GM23338 (cell line): ENCODE results near the gene CALY. TPM values are rescaled to one million over a fixed set of nuclear protein-coding genes. Genes with fewer than 3 reads are reported as not detected.

ENCODE experiments used
- EZH2phosphoT487 ChIP-seq: fragments of 200-600 bp; sonication (generic); IDR thresholded peaks from one replicate; pipeline ENCODE4 v1.8.1; 2018; ENCODE audit warnings: antibody characterized with exemption; ENCODE audit not compliant: unreplicated experiment
- NANOG ChIP-seq: IDR thresholded peaks from 2 replicates; pipeline ENCODE4 v1.6.1; 2016; ENCODE audit warnings: antibody characterized with exemption, borderline replicate concordance
- POLR2AphosphoS5 ChIP-seq: IDR thresholded peaks from 2 replicates; pipeline ENCODE4 v1.6.1; 2016; ENCODE audit warnings: antibody characterized with exemption, low read depth
- ZNF331 ChIP-seq: fragments of 250-450 bp; sonication (Bioruptor Pico); IDR thresholded peaks from 2 replicates; pipeline ENCODE4 v1.5.0; 2020; ENCODE audit warnings: low read depth, mild to moderate bottlenecking, moderate library complexity
- polyA plus RNA-seq: library from polyadenylated mRNA; unstranded; fragments of >200 nt; fragmentation: Nextera tagmentation; extraction: Ambion mirVana; gene quantifications from 2 replicates; pipeline ENCODE4 v1.2.1, GENCODE V29; 2016
- total RNA-seq: library from RNA; depleted of rRNA; stranded (reverse); fragments of >200 nt; shearing (Covaris generic); gene quantifications from 2 replicates; pipeline ENCODE4 v1.2.3, GENCODE V29; 2014
- TF ChIP-seq, protein P1 (sequence below): fragments of 250-450 bp; sonication (Bioruptor Pico); IDR thresholded peaks from 2 replicates; pipeline ENCODE4 v1.5.0; 2020; ENCODE audit warnings: mild to moderate bottlenecking, moderate library complexity
- TF ChIP-seq, protein P2 (sequence below): IDR thresholded peaks from 2 replicates; pipeline ENCODE4 v1.6.1; 2016; ENCODE audit warnings: antibody characterized with exemption
- TF ChIP-seq, protein P3 (sequence below), 2 experiments: fragments of 200-600 bp in 1 of 2; sonication (generic) in 1 of 2; conservative IDR thresholded peaks; 2 replicates each; pipeline versions ENCODE4 v1.5.1 to v1.6.1; 2016 to 2017; ENCODE audit warnings: antibody characterized with exemption in 2 of 2, low read depth in 2 of 2, mild to moderate bottlenecking in 2 of 2, moderate library complexity in 1 of 2

Gene CALY
- total and polyA plus RNA-seq, 2 experiments from 2014 or later: 1.0 to 8.0 TPM

DNA sequence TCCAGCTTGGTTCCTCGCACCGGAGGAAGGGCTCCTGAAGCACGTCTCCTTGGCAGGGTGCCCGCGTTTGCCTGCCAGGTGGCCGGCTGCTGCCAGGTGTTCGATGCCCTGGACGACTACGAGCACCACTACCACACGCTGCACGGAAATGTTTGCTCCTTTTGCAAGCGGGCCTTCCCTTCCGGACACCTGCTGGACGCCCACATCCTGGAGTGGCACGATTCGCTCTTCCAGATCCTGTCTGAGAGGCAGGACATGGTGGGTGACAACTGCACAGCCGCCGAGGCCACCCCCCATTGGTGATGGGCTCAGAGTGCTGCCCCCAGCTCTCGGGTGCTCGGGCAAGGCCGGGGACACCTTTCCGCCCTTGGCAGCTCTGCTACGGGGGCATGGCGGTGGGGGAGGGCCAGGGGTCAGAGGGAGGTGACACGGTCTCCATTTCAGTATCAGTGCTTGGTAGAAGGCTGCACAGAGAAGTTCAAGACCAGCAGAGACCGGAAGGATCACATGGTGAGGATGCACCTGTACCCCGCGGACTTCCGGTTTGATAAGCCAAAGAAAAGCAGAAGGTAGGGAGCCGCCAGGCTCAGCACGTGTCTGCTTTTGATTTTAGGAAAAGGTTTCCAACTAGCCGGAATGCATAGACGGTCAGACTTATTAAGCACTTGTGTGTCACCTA, 26.8 kb downstream of the CALY start (continued):
- TF ChIP-seq, protein P1, sequence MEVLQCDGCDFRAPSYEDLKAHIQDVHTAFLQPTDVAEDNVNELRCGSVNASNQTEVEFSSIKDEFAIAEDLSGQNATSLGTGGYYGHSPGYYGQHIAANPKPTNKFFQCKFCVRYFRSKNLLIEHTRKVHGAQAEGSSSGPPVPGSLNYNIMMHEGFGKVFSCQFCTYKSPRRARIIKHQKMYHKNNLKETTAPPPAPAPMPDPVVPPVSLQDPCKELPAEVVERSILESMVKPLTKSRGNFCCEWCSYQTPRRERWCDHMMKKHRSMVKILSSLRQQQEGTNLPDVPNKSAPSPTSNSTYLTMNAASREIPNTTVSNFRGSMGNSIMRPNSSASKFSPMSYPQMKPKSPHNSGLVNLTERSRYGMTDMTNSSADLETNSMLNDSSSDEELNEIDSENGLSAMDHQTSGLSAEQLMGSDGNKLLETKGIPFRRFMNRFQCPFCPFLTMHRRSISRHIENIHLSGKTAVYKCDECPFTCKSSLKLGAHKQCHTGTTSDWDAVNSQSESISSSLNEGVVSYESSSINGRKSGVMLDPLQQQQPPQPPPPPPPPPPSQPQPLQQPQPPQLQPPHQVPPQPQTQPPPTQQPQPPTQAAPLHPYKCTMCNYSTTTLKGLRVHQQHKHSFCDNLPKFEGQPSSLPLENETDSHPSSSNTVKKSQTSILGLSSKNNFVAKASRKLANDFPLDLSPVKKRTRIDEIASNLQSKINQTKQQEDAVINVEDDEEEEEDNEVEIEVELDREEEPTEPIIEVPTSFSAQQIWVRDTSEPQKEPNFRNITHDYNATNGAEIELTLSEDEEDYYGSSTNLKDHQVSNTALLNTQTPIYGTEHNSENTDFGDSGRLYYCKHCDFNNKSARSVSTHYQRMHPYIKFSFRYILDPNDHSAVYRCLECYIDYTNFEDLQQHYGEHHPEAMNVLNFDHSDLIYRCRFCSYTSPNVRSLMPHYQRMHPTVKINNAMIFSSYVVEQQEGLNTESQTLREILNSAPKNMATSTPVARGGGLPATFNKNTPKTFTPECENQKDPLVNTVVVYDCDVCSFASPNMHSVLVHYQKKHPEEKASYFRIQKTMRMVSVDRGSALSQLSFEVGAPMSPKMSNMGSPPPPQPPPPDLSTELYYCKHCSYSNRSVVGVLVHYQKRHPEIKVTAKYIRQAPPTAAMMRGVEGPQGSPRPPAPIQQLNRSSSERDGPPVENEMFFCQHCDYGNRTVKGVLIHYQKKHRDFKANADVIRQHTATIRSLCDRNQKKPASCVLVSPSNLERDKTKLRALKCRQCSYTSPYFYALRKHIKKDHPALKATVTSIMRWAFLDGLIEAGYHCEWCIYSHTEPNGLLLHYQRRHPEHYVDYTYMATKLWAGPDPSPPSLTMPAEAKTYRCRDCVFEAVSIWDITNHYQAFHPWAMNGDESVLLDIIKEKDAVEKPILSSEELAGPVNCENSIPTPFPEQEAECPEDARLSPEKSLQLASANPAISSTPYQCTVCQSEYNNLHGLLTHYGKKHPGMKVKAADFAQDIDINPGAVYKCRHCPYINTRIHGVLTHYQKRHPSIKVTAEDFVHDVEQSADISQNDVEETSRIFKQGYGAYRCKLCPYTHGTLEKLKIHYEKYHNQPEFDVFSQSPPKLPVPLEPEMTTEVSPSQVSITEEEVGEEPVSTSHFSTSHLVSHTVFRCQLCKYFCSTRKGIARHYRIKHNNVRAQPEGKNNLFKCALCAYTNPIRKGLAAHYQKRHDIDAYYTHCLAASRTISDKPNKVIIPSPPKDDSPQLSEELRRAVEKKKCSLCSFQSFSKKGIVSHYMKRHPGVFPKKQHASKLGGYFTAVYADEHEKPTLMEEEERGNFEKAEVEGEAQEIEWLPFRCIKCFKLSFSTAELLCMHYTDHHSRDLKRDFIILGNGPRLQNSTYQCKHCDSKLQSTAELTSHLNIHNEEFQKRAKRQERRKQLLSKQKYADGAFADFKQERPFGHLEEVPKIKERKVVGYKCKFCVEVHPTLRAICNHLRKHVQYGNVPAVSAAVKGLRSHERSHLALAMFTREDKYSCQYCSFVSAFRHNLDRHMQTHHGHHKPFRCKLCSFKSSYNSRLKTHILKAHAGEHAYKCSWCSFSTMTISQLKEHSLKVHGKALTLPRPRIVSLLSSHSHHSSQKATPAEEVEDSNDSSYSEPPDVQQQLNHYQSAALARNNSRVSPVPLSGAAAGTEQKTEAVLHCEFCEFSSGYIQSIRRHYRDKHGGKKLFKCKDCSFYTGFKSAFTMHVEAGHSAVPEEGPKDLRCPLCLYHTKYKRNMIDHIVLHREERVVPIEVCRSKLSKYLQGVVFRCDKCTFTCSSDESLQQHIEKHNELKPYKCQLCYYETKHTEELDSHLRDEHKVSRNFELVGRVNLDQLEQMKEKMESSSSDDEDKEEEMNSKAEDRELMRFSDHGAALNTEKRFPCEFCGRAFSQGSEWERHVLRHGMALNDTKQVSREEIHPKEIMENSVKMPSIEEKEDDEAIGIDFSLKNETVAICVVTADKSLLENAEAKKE (CRISPR knock-in tag): no peak
- TF ChIP-seq, protein P2, sequence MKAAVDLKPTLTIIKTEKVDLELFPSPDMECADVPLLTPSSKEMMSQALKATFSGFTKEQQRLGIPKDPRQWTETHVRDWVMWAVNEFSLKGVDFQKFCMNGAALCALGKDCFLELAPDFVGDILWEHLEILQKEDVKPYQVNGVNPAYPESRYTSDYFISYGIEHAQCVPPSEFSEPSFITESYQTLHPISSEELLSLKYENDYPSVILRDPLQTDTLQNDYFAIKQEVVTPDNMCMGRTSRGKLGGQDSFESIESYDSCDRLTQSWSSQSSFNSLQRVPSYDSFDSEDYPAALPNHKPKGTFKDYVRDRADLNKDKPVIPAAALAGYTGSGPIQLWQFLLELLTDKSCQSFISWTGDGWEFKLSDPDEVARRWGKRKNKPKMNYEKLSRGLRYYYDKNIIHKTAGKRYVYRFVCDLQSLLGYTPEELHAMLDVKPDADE: no peak
- TF ChIP-seq EZH2phosphoT487 (no peak), ZNF331 (CRISPR knock-in tag) (no peak), NANOG (no peak), POLR2AphosphoS5 (no peak)
- TF ChIP-seq, protein P3, sequence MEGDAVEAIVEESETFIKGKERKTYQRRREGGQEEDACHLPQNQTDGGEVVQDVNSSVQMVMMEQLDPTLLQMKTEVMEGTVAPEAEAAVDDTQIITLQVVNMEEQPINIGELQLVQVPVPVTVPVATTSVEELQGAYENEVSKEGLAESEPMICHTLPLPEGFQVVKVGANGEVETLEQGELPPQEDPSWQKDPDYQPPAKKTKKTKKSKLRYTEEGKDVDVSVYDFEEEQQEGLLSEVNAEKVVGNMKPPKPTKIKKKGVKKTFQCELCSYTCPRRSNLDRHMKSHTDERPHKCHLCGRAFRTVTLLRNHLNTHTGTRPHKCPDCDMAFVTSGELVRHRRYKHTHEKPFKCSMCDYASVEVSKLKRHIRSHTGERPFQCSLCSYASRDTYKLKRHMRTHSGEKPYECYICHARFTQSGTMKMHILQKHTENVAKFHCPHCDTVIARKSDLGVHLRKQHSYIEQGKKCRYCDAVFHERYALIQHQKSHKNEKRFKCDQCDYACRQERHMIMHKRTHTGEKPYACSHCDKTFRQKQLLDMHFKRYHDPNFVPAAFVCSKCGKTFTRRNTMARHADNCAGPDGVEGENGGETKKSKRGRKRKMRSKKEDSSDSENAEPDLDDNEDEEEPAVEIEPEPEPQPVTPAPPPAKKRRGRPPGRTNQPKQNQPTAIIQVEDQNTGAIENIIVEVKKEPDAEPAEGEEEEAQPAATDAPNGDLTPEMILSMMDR (conservative IDR thresholded peaks at IDR 0.05; ENCODE audit: low read depth in 2 of 2): no peak
